ENCODE data around the gene LNX1.

The LNX1 gene

GRCh38 chr4:53532521-53532920, 58.8 kb downstream of the LNX1 start:
- no peak for DNase-seq

GRCh38 chr4:53531585-53532224, 59.6 kb downstream of the LNX1 start:
- no peak for DNase-seq

- no peak for DNase-seq
Measured at GRCh38 chr4:53529025-53529424, 62.3 kb downstream of the LNX1 start.

DNA sequence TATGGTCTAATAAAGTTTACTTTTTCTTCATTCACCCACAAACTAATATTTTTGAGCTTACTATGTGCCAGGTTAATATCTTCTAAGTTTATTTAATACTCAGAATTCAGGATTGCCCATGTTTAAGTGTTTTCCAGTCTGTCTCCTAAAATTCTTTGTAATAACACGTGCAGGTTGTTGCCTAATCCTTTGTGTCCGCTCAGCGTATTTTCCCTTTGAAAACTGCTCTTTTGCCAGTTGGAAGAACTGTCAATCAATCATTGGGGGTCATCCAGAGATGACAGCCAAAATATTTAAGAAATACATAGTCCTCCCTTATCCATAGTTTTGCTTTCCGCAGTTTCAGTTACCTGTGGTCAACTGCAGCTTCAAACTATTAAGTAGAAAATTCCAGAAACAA, 63.4 kb downstream of the LNX1 start:
- DNase-seq, result no peak

DNA sequence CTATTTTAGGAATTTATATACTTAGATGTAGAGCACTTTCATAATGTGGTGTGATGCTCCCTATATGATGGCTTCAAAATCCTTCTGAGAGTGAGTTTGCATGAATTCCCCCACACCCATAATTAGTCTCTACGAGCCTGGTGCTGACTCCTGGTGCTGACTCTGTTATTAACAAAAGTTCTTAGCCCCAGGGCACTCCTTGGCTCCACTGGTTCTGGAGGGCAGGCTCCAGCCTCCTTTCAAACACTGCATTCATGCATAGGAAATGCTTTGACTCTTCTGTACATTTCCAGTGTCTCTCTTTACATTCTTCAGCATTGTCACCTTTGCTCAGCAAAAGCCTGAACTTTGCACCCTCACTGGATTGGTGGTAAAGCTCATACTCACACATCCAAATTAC, 64.0 kb downstream of the LNX1 start:
- DNase-seq, result no peak

DNA sequence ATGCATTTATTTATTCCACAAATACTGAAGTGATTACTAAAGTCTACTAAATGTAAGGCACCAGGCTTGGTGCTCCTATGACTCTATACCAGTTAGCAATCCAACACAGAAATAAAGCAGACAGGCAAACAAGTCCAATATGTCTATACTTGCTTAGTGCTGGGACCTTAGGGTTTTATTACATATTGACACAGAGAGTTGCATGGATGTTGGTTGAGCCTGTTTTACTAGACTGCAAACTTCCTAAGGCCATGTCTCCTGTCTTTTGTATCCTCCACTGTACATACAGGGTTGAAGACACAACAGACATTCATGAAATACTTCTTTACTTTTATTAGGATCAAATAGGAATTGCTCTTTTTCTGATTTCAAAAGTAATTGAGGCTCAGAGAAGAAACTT, 69.0 kb downstream of the LNX1 start:
- no peak for DNase-seq

DNA sequence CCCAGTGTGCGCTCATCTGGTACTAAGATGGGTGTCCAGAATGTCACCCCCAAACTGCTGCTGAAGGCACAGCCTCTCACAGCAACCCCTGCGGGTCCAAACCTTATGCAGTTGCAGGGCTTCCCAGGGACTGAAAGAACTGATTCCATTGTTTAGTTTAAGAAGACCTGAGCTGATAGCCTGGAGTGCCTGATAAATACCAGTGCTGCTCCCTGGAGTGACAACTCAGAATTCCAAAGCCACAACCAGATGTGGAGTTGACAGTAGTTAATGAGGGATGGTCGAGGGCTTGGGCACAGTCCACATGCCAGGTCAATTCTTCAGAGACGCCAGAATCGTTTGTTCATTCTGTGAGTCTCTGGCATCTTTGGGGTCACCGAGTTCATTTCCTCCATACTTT, 71.2 kb downstream of the LNX1 start:
- DNase-seq, result no peak

DNA sequence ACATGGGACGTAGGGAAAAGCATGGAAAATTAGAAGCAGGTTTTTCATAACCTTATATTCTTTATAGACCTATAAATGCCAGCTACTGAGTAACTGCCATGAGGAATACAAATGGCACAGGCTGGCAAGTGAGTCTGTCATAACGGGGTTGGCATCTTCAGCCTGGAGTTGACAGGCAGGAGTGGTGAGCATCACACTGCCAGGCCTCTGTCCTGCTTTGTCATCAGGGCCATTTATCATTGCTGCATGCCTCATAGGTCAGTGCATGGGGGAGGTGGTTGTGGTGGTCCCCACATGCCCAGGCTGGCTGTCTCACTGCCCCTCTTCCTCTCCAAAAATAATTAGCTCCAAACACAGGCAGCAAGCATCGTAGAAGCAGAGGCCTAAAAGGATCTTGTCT, 72.5 kb downstream of the LNX1 start:
- no peak for DNase-seq

DNA sequence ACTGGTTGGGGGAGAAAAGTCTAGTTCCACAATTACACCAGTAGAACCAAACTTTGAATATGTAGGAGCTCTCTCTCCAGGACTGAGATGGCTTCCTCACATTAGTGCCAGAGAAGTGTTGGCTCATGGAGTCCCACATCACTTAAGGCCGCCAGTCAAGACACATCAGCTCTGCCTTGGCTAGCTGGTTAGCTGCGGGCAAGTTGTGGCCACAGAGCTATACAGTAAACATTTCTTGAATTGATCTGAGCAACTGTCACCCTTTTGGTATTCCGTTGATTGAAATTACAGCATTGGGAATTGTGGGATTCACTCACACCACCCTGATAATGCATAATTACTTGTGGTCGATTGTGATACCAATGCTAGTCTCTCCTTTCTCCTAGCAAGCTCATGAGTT, 76.2 kb downstream of the LNX1 start:
- DNase-seq, result no peak

DNA sequence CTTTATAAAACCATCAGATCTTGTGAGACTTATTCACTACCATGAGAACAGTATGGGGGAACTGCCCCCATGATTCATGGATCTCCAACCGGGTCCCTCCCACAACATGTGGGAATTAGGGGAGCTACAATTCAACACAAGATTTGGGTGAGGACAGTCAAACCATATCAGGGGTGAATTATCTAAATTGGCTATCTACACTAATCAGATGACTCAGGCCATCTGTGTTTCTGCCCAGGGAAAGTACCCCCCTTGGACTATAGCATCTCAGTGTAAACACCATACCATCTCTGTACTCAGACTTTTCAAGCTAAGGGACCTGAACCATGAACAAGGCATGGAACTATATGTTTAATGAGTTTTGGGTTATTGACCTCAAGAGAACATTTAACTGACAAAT, 76.8 kb downstream of the LNX1 start:
- no peak for DNase-seq

DNA sequence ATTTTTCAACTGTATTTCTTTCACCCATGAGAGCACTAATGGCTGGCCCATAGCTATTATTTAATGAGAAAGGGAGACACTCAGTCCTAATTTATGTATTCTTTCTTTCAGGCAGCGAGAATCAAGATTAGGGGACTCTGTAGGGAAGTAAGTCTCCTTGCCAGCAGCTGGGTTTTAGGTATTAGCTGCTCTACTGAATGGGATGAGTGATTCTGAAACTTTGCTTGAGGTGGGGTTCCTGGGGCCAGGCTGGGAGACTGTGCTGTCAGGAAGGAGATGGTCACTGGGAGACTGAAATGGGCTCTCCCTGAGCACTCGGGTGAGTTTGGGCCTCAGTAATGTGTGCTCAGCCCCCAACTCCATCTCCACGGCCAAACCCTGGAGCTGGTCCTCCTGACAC, 78.7 kb downstream of the LNX1 start:
- no peak for DNase-seq

GRCh38 chr4:53511014-53511413, 80.3 kb downstream of the LNX1 start:
- DNase-seq, result no peak

- no peak for DNase-seq
Measured at GRCh38 chr4:53510321-53510720, 81.0 kb downstream of the LNX1 start.

DNA sequence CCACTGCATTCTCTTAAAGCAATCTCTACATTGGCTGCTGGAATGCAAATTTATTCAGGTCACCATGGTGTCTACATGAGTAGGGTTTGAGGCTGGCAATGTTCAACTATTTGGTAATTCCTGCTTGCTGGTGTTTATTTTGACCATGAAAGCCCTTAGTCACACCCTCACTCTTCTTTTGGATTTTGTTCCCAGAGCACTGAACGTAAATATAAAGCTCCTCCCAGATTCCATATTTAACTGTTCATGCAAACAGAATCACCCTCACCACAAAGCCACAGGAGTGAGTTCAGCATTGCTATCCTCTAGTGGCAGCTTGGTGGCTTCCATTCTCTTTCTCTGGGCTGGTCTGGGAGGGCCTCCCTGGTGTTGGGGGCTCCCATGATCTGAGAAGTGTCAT, 82.8 kb downstream of the LNX1 start:
- DNase-seq, result no peak

- DNase-seq, result no peak
Measured at GRCh38 chr4:53507671-53508286, 83.5 kb downstream of the LNX1 start.

- DNase-seq, result no peak
Measured at GRCh38 chr4:53507058-53507457, 84.2 kb downstream of the LNX1 start.

DNA sequence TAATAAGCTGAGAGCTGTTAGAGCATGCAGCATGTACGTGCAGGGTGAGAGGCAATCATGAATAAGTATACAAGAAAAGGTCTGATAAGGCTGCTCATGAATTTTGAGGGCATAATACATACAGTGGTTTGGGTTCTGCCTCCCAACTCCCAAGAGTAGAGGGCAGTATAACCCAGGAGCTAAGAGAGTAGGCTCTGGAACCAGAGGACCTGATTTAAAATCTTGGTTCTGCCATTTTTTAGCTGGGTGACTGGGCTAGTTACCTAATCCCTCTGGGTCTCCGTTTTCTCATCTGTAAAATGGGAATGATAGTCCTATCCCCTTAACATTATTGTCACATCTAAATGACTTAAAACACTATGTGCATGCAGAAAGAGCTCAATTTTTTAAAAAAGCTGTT, 85.3 kb downstream of the LNX1 start:
- DNase-seq, result no peak

DNA sequence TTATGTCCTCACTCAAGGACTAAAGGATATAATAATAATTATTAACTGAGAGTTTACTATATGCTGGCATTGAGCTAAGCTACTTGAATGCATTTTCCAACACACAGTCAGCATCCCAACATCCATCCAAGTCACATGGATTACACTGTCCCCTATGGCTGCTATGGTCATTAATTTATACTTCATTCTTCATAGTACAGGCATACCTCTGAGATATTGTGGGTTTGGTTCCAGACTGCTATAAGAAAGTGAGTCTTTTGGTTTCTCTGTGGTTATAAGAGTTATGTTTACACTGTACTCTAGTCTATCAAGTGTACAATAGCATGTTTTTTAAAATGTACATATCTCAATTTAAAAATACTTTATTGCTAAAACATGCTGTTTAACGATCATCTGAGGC, 89.2 kb downstream of the LNX1 start:
- DNase-seq, result no peak

DNA sequence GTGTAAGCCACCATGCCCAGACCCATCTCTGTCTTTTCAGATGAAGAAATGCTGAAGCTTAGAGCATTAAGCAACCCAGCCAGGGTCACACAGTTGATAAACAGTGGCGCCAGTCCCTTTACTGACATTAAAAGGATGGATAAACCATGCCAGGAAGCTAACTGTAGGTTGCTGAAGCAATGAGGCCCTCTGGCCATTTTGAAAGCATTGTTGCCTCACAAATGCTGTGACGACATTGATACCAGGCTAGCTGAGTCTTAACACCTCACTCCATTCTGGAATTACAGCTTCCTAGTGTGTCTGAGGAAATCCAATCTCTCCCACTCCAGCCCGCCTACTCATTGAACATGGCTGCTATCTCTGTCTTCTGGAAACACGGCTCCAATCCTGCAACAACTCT, 89.7 kb downstream of the LNX1 start:
- no peak for DNase-seq

DNA sequence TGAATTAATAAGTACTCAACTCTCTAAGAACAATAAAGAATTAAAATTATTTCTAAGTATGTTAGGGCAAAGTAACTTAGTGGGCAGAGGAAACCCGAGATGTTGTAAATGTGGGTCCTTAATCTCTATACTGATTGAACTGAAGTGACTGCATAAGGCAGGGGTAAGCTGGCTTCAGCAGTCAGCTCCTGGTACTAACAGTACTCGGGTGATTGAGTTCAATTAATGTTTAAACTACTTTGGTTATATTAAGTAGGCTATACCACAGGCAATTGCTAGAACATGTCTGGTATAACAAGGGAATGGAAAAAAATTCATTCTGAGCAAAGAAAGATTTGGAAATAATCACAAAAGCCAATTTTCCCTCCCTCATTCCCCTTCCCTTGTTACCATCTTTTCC, 90.7 kb downstream of the LNX1 start:
- DNase-seq, result no peak

DNA sequence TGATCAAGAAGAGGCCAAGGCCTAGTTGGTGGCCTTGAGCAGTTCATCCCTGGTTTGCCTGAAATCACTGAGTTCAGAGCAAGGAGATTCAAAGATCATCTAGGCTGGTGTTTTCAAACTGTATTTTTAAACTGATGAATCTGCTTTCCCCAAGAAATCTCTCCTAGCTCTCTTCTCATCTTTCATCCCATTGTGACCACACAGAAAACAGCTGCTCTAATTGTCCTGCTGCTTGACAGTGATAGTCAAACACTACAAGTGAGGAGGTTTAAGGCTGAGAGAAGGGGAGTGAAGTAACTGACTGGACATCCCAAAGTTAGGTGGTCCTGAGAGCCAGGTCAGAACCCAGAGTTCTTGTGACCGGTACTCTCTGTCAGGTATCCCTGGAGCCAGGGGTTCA, 91.5 kb downstream of the LNX1 start:
- DNase-seq, result no peak

DNA sequence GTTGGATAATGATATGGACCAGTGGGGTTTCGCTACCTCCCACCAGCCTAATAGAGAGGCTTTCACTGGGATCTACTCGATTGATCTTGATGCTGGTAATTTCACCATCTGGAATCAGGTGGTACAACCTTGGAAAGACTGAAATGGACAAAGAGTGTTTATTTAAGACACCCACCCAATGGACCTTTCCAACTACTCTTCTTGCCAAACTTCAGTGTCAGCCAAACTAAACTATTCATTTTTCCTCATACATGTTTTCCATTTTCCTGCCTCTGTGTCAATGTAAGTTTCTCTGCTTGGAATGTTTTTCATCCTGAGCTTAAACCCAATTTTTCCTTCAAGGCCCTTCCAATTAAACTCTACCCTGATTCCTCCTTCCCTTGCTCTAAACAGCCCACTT, 92.6 kb downstream of the LNX1 start:
- no peak for DNase-seq

- no peak for DNase-seq
Measured at GRCh38 chr4:53497487-53498244, 93.6 kb downstream of the LNX1 start.

DNA sequence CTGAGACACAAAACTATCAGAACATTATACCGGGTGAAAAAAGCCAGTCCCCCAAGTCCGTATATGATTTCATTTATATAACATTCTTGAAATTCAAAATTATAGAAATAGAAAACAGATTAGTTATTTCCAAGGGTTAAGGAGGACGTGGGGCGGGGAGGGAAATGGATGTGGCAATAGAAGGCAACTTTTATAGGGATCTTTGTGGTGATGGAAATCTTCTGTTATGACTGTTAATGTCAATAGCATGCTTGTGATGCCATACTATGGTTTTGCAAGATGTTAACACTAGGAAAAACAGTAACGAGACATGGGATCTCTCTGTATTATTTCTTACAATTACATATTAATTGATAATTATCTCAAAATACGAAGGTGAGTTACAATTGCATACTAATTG, 96.4 kb downstream of the LNX1 start:
- no peak for DNase-seq
